A673 (cell line): ENCODE measurements around the gene NPFFR2. TPM values are rescaled to one million over a fixed set of nuclear protein-coding genes. Genes with fewer than 3 reads are reported as not detected.

Experiments
- BruUV-seq: library from RNA; stranded (reverse); fragments of 400-500 nt; replicated peaks from 2 replicates; lab custom pipeline; 2021; lab: Mats Ljungman, UMichigan
- CTCF ChIA-PET: fragments of 300-600 bp; sonication (Branson Sonifier 250); formaldehyde crosslinking; loops from one replicate; lab custom pipeline; 2022; ENCODE audit warnings: antibody characterized with exemption; lab: Charles Lee
- POLR2A ChIA-PET: fragments of 300-600 bp; sonication (Branson Sonifier 250); formaldehyde crosslinking; loops from one replicate; lab custom pipeline; 2022; ENCODE audit warnings: antibody characterized with exemption; ENCODE audit not compliant: low non-redundant PET; lab: Charles Lee
- DNase-seq: peaks from one replicate; pipeline ENCODE4 v3.0.0-alpha.2; 2015; ENCODE audit warnings: low spot score
- H3K27ac ChIP-seq: fragments of 200-600 bp; sonication (generic); 2 replicates; pipeline ENCODE4 v1.5.1; 2016; ENCODE audit warnings: mixed run types, low read depth, mild to moderate bottlenecking, mixed read lengths, antibody characterized with exemption, low read length; ENCODE audit not compliant: poor library complexity, severe bottlenecking
- H3K27me3 ChIP-seq: fragments of 200-600 bp; sonication (generic); replicated peaks from 2 replicates; pipeline ENCODE4 v1.6.1; 2017; ENCODE audit warnings: mixed run types, low read depth, mild to moderate bottlenecking, mixed read lengths, antibody characterized with exemption, low read length; ENCODE audit not compliant: insufficient read depth, poor library complexity
- H3K36me3 ChIP-seq: fragments of 200-600 bp; sonication (generic); 2 replicates; pipeline ENCODE4 v1.6.1; 2016; ENCODE audit warnings: mixed run types, mild to moderate bottlenecking, mixed read lengths, antibody characterized with exemption, low read length; ENCODE audit not compliant: insufficient read depth, poor library complexity, severe bottlenecking
- H3K4me1 ChIP-seq: fragments of 200-600 bp; sonication (generic); 2 replicates; pipeline ENCODE4 v1.6.1; 2017; ENCODE audit warnings: mixed run types, mild to moderate bottlenecking, mixed read lengths, antibody characterized with exemption, low read length; ENCODE audit not compliant: insufficient read depth, poor library complexity, severe bottlenecking
- H3K4me3 ChIP-seq: fragments of 200-600 bp; sonication (generic); 2 replicates; pipeline ENCODE4 v1.5.1; 2016; ENCODE audit warnings: low read depth, mixed run types, mild to moderate bottlenecking, mixed read lengths, low read length; ENCODE audit not compliant: poor library complexity, severe bottlenecking
- H3K9me3 ChIP-seq: fragments of 200-600 bp; sonication (generic); 2 replicates; pipeline ENCODE4 v1.6.1; 2016; ENCODE audit warnings: mixed run types, low read depth, mild to moderate bottlenecking, mixed read lengths, antibody characterized with exemption, low read length; ENCODE audit not compliant: poor library complexity, severe bottlenecking
- CTCF ChIP-seq: fragments of 300-800, 200-600 bp; sonication (generic); conservative IDR thresholded peaks from 2 replicates; pipeline ENCODE4 v1.5.1; 2017; ENCODE audit warnings: low read depth, mild to moderate bottlenecking, antibody characterized with exemption, low read length, moderate library complexity, mixed read lengths
- EZH2 ChIP-seq: fragments of 200-600 bp; sonication (generic); IDR thresholded peaks from 2 replicates; pipeline ENCODE4 v1.6.1; 2017; ENCODE audit warnings: borderline replicate concordance, low read depth, mild to moderate bottlenecking, mixed read lengths, antibody characterized with exemption, low read length; ENCODE audit not compliant: poor library complexity, severe bottlenecking
- intact Hi-C: fragments of 100-400 bp; cut with micrococcal nuclease; formaldehyde crosslinking; loops from one replicate; pipeline ENCODE4 v1.10.0; 2022; ENCODE audit not compliant: unreplicated experiment
- total RNA-seq: library from RNA; stranded (reverse); gene quantifications from 2 replicates; pipeline ENCODE4 v1.2.3, GENCODE V29; 2021

NPFFR2 gene
- total RNA-seq, 1 experiment from 2014 or later, result not detected

GRCh38 chr4:72055566-72055965 is 23.8 kb downstream of the NPFFR2 start:
- H3K4me1 ChIP-seq, result no peaks in the 10 kb centered on the region
- H3K36me3 ChIP-seq, result no peaks in the 10 kb centered on the region
- intact Hi-C loops, result no loop called here
- no peak overlapping the region for H3K27ac ChIP-seq
- no peak overlapping the region for H3K4me3 ChIP-seq
- H3K27me3 ChIP-seq, result no peaks in the 10 kb centered on the region
- no TSS peak for BruUV-seq
- ChIA-PET POLR2A (no interaction called here), CTCF (no interaction called here)
- H3K9me3 ChIP-seq, result no peaks in the 10 kb centered on the region
- TF ChIP-seq CTCF, result no peak
- TF ChIP-seq EZH2, result no peak
- DNase-seq, result no peak

- no peak for DNase-seq
- Histone ChIP-seq H3K9me3 (no peaks in the 10 kb centered on the region), H3K27ac (no peak overlapping the region), H3K36me3 (no peaks in the 10 kb centered on the region), H3K4me1 (no peaks in the 10 kb centered on the region), H3K27me3 (no peaks in the 10 kb centered on the region), H3K4me3 (no peak overlapping the region)
- CTCF ChIA-PET, result no interaction called here
- intact Hi-C loops, result no loop called here
- POLR2A ChIA-PET, result no interaction called here
- no peak for TF ChIP-seq EZH2
- TF ChIP-seq CTCF, result no peak
- no TSS peak for BruUV-seq
Measured at GRCh38 chr4:72063726-72064125, 31.9 kb downstream of the NPFFR2 start.

- Histone ChIP-seq H3K4me1 (no peaks in the 10 kb centered on the region), H3K27ac (no peak overlapping the region), H3K27me3 (no peaks in the 10 kb centered on the region), H3K4me3 (no peak overlapping the region), H3K9me3 (no peaks in the 10 kb centered on the region), H3K36me3 (no peaks in the 10 kb centered on the region)
- no peak for TF ChIP-seq EZH2
- no peak for TF ChIP-seq CTCF
- ChIA-PET CTCF (no interaction called here), POLR2A (no interaction called here)
- no TSS peak for BruUV-seq
- DNase-seq, result no peak
- intact Hi-C loops, result no loop called here
Measured at GRCh38 chr4:72067051-72067450, 35.3 kb downstream of the NPFFR2 start.
